Measurements from ENCODE around the gene SPATA33. TPM values are rescaled to one million over a fixed set of nuclear protein-coding genes. Genes with fewer than 3 reads are reported as not detected.
"Not testable (repeated sequence)": the region's sequence is repeated elsewhere in the genome, so short reads cannot be mapped to it uniquely, and the experiment has no call there.

The SPATA33 gene
- total RNA-seq, 1 experiment from 2014 or later: 7.2 TPM

- Mint-ChIP-seq H3K27ac (ENCODE audit: low read depth, unreplicated experiment) (no peak overlapping the region), H3K9me3 (ENCODE audit: unreplicated experiment) (no peaks in the 10 kb centered on the region), H3K4me3 (ENCODE audit: unreplicated experiment) (no peak overlapping the region), H3K27me3 (ENCODE audit: insufficient read depth, unreplicated experiment) (no peaks in the 10 kb centered on the region), H3K4me1 (ENCODE audit: insufficient read depth, unreplicated experiment) (peaks cover 6% of the 10 kb centered on the region), H3K36me3 (ENCODE audit: insufficient read depth, unreplicated experiment) (peaks cover 44% of the 10 kb centered on the region)
- POLR2A ChIA-PET: interaction anchor here (0.8 to 1.5 kb wide), 3 partner anchors 8 to 19 kb away, joined by 3 to 4 read pairs (median 3); no protein-coding TSS in a partner anchor
- DNase-seq (ENCODE audit: unreplicated experiment): no peak
- BruUV-seq (replicated peaks): no TSS peak
- TF ChIP-seq, protein P1, sequence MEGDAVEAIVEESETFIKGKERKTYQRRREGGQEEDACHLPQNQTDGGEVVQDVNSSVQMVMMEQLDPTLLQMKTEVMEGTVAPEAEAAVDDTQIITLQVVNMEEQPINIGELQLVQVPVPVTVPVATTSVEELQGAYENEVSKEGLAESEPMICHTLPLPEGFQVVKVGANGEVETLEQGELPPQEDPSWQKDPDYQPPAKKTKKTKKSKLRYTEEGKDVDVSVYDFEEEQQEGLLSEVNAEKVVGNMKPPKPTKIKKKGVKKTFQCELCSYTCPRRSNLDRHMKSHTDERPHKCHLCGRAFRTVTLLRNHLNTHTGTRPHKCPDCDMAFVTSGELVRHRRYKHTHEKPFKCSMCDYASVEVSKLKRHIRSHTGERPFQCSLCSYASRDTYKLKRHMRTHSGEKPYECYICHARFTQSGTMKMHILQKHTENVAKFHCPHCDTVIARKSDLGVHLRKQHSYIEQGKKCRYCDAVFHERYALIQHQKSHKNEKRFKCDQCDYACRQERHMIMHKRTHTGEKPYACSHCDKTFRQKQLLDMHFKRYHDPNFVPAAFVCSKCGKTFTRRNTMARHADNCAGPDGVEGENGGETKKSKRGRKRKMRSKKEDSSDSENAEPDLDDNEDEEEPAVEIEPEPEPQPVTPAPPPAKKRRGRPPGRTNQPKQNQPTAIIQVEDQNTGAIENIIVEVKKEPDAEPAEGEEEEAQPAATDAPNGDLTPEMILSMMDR (IDR thresholded peaks at IDR 0.05; ENCODE audit: unreplicated experiment): no peak
- intact Hi-C loops (cut with micrococcal nuclease): no loop called here
- CTCF ChIA-PET: interaction anchor here (0.7 to 2.2 kb wide), 4 partner anchors 9 to 48 kb away, joined by 3 to 11 read pairs (median 4); no protein-coding TSS in a partner anchor
Measured at GRCh38 chr16:89689142-89689541, 31.5 kb downstream of the SPATA33 start.

DNA sequence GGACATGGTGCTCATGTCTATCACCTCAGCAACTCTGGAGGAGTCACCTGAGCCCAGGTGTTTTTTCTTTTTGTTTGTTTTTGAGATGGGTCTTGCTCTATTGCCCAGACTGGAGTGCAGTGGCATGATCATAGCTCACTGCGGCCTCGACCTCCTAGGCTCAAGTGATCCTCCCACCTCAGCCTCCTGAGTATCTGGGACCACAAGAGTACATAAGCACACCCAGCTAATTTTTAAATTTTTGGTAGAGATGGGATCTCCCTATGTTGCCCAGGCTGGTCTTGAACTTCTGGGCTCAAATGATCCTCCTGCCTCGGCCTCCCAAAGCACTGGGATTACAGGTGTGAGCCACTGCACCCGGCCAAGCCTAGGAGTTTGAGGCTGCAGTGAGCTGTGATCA is 32.0 kb downstream of the SPATA33 start:
- POLR2A ChIA-PET: interaction anchor here (0.8 kb wide), 1 partner anchor 7 kb away, joined by 3 read pairs; no protein-coding TSS in a partner anchor
- peaks cover 48% of the 10 kb centered on the region for H3K36me3 Mint-ChIP-seq (ENCODE audit: insufficient read depth, unreplicated experiment)
- H3K4me1 Mint-ChIP-seq (ENCODE audit: insufficient read depth, unreplicated experiment); intact Hi-C loops (cut with micrococcal nuclease); H3K27ac Mint-ChIP-seq (ENCODE audit: low read depth, unreplicated experiment); H3K9me3 Mint-ChIP-seq (ENCODE audit: unreplicated experiment); BruUV-seq (replicated peaks); DNase-seq (ENCODE audit: unreplicated experiment); H3K27me3 Mint-ChIP-seq (ENCODE audit: insufficient read depth, unreplicated experiment); H3K4me3 Mint-ChIP-seq (ENCODE audit: unreplicated experiment): not testable (repeated sequence)
- CTCF ChIA-PET: interaction anchor here (0.7 to 2.2 kb wide), 3 partner anchors 10 to 48 kb away, joined by 3 to 11 read pairs (median 3); no protein-coding TSS in a partner anchor

- no peak overlapping the region for H3K4me3 Mint-ChIP-seq (ENCODE audit: unreplicated experiment)
- CTCF ChIA-PET: no interaction called here
- intact Hi-C loops (cut with micrococcal nuclease): no loop called here
- peaks cover 6% of the 10 kb centered on the region for H3K4me1 Mint-ChIP-seq (ENCODE audit: insufficient read depth, unreplicated experiment)
- H3K9me3 Mint-ChIP-seq (ENCODE audit: unreplicated experiment): no peaks in the 10 kb centered on the region
- no peak for DNase-seq (ENCODE audit: unreplicated experiment)
- H3K27ac Mint-ChIP-seq (ENCODE audit: low read depth, unreplicated experiment): no peak overlapping the region
- H3K27me3 Mint-ChIP-seq (ENCODE audit: insufficient read depth, unreplicated experiment): no peaks in the 10 kb centered on the region
- TF ChIP-seq, protein P1 (IDR thresholded peaks at IDR 0.05; ENCODE audit: unreplicated experiment): no peak
- peaks cover 56% of the 10 kb centered on the region for H3K36me3 Mint-ChIP-seq (ENCODE audit: insufficient read depth, unreplicated experiment)
- POLR2A ChIA-PET: interaction anchor here (0.7 kb wide), 1 partner anchor 11 kb away, joined by 4 read pairs; no protein-coding TSS in a partner anchor
- BruUV-seq (replicated peaks): no TSS peak
Measured at GRCh38 chr16:89690392-89690901, 32.8 kb downstream of the SPATA33 start.

- Mint-ChIP-seq H3K4me1 (ENCODE audit: insufficient read depth, unreplicated experiment) (peaks cover 6% of the 10 kb centered on the region), H3K9me3 (ENCODE audit: unreplicated experiment) (no peaks in the 10 kb centered on the region), H3K27ac (ENCODE audit: low read depth, unreplicated experiment) (no peak overlapping the region), H3K36me3 (ENCODE audit: insufficient read depth, unreplicated experiment) (peaks cover 60% of the 10 kb centered on the region), H3K27me3 (ENCODE audit: insufficient read depth, unreplicated experiment) (no peaks in the 10 kb centered on the region), H3K4me3 (ENCODE audit: unreplicated experiment) (no peak overlapping the region)
- DNase-seq (ENCODE audit: unreplicated experiment): no peak
- TF ChIP-seq, protein P1 (IDR thresholded peaks at IDR 0.05; ENCODE audit: unreplicated experiment): no peak
- POLR2A ChIA-PET: interaction anchor here (0.7 kb wide), 1 partner anchor 10 kb away, joined by 4 read pairs; no protein-coding TSS in a partner anchor
- CTCF ChIA-PET: no interaction called here
- no TSS peak for BruUV-seq (replicated peaks)
- intact Hi-C loops (cut with micrococcal nuclease): no loop called here
Measured at GRCh38 chr16:89691231-89691985, 33.8 kb downstream of the SPATA33 start.
